Myocyte (in vitro differentiated cells): ENCODE measurements around the gene APOBEC3B. TPM values are rescaled to one million over a fixed set of nuclear protein-coding genes. Genes with fewer than 3 reads are reported as not detected.
"Not testable (repeated sequence)": the region's sequence is repeated elsewhere in the genome, so short reads cannot be mapped to it uniquely, and the experiment has no call there.

Experiments
- DNase-seq: peaks from one replicate; pipeline ENCODE4 v3.0.0-alpha.2; 2012; ENCODE audit warnings: low read depth
- total RNA-seq: library from RNA; depleted of rRNA; stranded (reverse); fragments of >200 nt; gene quantifications from 2 replicates; pipeline ENCODE4 v1.2.3, GENCODE V29; 2014

The APOBEC3B gene
- total RNA-seq, 1 donor from 2014 or later = 0.24 TPM

GRCh38 chr22:38965614-38966379 lies 16.4 kb upstream of the APOBEC3B start:
- DNase-seq = no peak

DNA sequence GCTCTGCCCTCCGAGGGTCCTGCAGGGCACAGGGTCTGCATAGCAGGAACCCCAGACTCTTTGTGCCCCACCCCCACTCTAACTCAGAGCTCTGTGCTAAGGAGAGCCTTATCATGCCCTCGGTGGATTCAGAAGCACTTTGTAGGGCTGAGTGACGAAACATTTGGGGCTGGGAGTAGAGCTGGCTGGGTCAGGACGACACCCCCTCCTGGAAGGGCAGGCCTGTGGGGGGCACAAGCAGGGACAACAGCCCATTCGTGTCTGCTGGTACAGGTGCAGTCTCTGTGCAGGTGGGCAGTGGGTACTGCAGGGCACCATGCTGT lies 15.8 kb upstream of the APOBEC3B start:
- no peak for DNase-seq

DNA sequence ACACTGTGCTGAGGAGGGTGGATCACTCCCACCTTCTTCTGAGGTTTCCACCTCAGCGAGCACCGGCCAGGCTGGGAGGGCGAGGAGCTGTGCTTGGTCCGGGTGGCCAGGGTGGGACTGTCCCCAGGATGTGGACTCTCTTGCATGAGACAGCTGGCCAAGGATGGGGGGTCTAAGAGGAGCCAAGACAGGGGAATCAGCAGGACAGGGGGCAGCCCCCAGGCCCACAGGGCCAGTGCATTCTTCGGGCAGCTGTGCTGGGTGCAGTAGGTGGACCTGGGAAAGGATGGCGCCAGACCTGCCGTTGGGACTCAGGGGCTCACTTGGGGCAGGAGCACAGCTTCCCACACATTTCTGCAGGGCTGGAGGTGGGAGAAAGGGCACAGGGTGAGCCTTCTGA lies 15.2 kb upstream of the APOBEC3B start:
- no peak for DNase-seq

GRCh38 chr22:38967451-38968450 lies 14.4 kb upstream of the APOBEC3B start:
- no peak for DNase-seq

GRCh38 chr22:38968801-38969200 lies 13.3 kb upstream of the APOBEC3B start:
- DNase-seq = no peak

DNA sequence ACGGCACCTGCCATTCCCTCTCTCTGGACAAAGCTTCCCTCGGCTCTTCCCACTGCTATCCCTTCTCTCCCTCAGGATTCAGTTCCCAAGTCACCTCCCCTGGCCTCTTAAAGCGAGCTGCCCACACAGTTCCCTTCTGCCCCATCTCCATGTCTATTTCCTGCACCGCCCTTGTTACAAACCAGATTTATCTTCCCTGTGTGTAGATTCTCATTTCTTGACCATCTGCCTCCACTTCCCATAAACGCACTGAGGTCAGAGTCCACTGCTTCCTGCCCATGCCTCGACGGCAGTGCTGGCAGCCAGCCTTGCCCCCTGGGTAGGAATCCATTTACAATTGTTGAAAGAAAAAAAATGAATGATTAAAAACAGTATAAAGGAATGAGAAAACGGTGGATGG lies 11.6 kb upstream of the APOBEC3B start:
- no peak for DNase-seq

- DNase-seq = no peak
Measured at GRCh38 chr22:38971202-38971601, 10.9 kb upstream of the APOBEC3B start.

DNA sequence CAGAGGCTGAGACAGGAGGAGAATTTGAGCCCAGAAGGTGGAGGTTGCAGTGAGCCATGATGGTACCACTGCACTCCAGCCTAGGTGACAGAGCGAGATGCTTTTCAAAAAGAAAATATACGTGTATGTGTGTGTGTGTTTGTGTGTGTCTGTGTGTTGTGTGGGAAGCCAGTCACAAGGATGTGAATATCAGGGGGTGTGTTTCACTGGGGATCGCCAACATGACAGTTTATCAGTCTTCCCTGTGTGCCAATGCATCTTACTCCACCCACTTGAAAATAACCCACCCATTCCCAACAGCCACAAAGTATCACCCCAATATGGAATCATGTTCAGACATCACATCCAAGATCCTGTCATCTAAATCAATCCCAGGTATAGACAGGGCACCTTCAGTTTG lies 10.4 kb upstream of the APOBEC3B start:
- no peak for DNase-seq

- no peak for DNase-seq
Measured at GRCh38 chr22:38972558-38972957, 9.6 kb upstream of the APOBEC3B start.

DNA sequence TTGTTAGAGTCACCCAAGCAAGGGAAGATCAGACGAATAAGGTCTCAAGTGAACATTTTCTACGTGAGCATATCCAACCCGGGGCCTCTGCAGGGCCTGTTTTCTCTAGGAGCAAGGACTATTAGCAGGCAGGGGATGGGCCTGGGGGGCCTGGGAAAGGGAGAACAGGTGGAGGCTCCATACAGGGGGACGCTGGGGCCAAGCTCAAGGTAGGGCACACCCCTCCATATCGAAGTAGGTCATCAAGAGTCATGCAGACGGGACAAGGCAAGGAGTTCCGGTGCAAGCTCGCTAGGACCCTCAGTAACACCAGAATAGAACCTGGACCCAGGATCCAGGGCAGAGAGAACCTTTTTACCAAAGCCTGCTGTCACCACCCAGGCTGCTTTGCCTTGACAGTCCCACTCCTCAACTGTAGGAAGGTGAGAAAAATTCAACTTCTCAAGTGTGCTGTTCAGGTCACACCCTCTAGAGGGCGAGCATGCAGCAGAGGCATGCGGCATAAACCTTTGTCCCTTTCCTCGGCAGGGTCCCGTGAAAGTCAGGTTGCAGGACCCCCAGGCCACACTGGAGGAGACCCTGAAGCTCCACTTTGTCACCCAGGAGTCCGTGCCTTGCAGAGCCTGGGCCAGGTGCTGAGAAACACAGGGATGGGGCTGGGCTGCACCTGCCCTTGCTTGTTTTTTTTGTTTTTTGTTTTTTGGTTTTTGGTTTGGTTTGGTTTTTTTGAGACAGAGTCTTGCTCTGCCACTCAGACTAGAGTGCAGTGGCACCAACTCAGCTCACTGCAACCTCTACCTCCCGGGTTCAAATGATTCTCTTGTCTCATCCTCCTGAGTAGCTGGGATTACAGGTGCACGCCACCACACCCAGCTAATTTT lies 8.6 kb upstream of the APOBEC3B start:
- peak; percentile 41 for DNase-seq

- no peak for DNase-seq
Measured at GRCh38 chr22:38974170-38974825, 7.8 kb upstream of the APOBEC3B start.

DNA sequence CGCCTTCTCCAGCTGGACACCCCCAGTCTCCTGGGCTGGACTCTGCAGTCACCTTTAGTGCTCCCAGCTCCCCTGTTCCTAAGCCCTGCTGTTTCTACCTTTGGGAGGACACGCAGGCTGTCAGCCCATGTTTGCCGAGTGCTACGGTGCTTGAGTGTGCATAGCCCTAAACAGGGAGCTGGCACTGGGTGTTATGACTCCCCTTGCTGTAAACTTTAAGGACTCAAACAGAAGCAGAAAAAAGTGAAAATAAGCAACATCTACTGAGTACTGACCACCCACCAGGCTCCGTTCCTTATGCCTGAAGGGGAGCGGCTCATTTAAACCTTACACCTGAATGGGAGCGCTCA lies 7.3 kb upstream of the APOBEC3B start:
- DNase-seq = no peak

- not testable (repeated sequence) for DNase-seq
Measured at GRCh38 chr22:38977289-38977688, 4.9 kb upstream of the APOBEC3B start.

- DNase-seq = not testable (repeated sequence)
Measured at GRCh38 chr22:38980587-38980986, 1.6 kb upstream of the APOBEC3B start.

- DNase-seq = no peak
Measured at GRCh38 chr22:38981005-38981991, 849 bp upstream of the APOBEC3B start.

DNA sequence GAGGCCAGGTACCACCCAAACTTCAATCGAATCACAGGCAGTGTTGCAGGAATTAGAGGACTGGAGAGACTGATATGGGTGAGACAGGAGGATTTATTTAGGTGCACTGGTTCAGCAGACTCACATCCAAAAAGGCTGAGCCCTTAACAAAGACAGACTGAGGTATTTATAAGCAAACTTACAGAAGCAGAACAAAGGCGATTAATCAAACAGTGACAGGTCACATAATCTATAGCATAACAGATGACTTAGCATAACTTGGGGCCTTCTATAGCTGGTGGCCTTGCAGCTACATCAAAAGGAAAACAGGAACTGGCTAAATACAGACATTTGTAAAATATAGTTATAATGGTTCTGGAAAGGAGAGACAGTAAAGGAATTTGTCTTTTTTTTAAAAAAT lies 2.1 kb downstream of the APOBEC3B start:
- DNase-seq = no peak

GRCh38 chr22:38984784-38985757 lies 2.9 kb downstream of the APOBEC3B start:
- DNase-seq = peak; percentile 14

GRCh38 chr22:38986629-38987028 lies 4.5 kb downstream of the APOBEC3B start:
- no peak for DNase-seq
